GM12878 (cell line): ENCODE data around the gene CATSPERD. TPM values are rescaled to one million over a fixed set of nuclear protein-coding genes. Genes with fewer than 3 reads are reported as not detected.

Experiments used
- ATAC-seq: fragments of 200-7000 bp; cut with Tn5 transposase; 3 replicates; pipeline ENCODE4 v1.9.1; 2020; ENCODE audit warnings: mild to moderate bottlenecking, moderate library complexity
- BruUV-seq: library from RNA; stranded (reverse); fragments of 400-500 nt; replicated peaks from 2 replicates; lab custom pipeline; 2021; lab: Mats Ljungman, UMichigan
- CTCF ChIA-PET: fragments of 300-600 bp; sonication (Branson Sonifier 250); formaldehyde crosslinking; extraction: SDS; loops from one replicate; lab custom pipeline; 2021; ENCODE audit warnings: inconsistent platforms; lab: Yijun Ruan, JAX
- POLR2A ChIA-PET: fragments of 350-600 bp; formaldehyde crosslinking; extraction: SDS; loops from one replicate; lab custom pipeline; 2021; ENCODE audit warnings: inconsistent platforms; lab: Charles Lee
- RAD21 ChIA-PET: fragments of 300-600 bp; sonication (Branson Sonifier 250); formaldehyde crosslinking; loops from one replicate; lab custom pipeline; 2023; ENCODE audit warnings: antibody characterized with exemption; ENCODE audit not compliant: unreplicated experiment; lab: Charles Lee
- SMC1A ChIA-PET: fragments of 300-600 bp; sonication (Branson Sonifier 250); formaldehyde crosslinking; loops from one replicate; lab custom pipeline; 2023; ENCODE audit not compliant: unreplicated experiment, uncharacterized antibody; lab: Charles Lee
- DNase-seq: peaks from one replicate; pipeline ENCODE4 v3.0.0-alpha.2; 2011; ENCODE audit warnings: low read depth, low spot score
- FAIRE-seq: peaks from 3 replicates; lab custom pipeline; 2011; peaks lifted over from hg19 to GRCh38; lab: Jason Lieb, UNC
- H2AFZ ChIP-seq: 2 replicates; pipeline ENCODE4 v1.6.0; 2011; ENCODE audit warnings: low read depth, low read length, control low read depth; ENCODE audit not compliant: control insufficient read depth
- H3K27ac ChIP-seq: 2 replicates; pipeline ENCODE4 v1.5.1; 2011; ENCODE audit warnings: control low read depth; ENCODE audit not compliant: control insufficient read depth, insufficient read depth
- H3K27me3 ChIP-seq, 2 experiments: replicated peaks in 1 of 2; 2 replicates each; pipeline versions ENCODE4 v1.6.0 to v1.6.1; 2011; ENCODE audit warnings: low read length in 1 of 2; ENCODE audit not compliant: control insufficient read depth in 2 of 2, insufficient read depth in 2 of 2
- H3K36me3 ChIP-seq, 2 experiments: 2 replicates each; pipeline ENCODE4 v1.5.1; 2011; ENCODE audit warnings: low read length in 1 of 2; ENCODE audit not compliant: control insufficient read depth in 2 of 2, insufficient read depth in 2 of 2
- H3K4me1 ChIP-seq: 2 replicates; pipeline ENCODE4 v1.6.1; 2011; ENCODE audit warnings: mild to moderate bottlenecking, low read length, moderate library complexity, mixed read lengths; ENCODE audit not compliant: control insufficient read depth, insufficient read depth
- H3K4me2 ChIP-seq: 2 replicates; pipeline ENCODE4 v1.6.0; 2011; ENCODE audit warnings: control low read depth; ENCODE audit not compliant: control insufficient read depth, insufficient read depth
- H3K4me3 ChIP-seq: fragments of 200-600 bp; sonication (generic); 2 replicates; pipeline ENCODE4 v1.5.1; 2016
- H3K79me2 ChIP-seq: 2 replicates; pipeline ENCODE4 v1.6.0; 2011; ENCODE audit warnings: low read length; ENCODE audit not compliant: control insufficient read depth, insufficient read depth
- H3K9ac ChIP-seq: 2 replicates; pipeline ENCODE4 v1.8.0; 2011; ENCODE audit warnings: low read length, control low read depth, mixed read lengths; ENCODE audit not compliant: control insufficient read depth, insufficient read depth
- H3K9me3 ChIP-seq: replicated peaks from 3 replicates; pipeline ENCODE4 v1.5.1; 2011; ENCODE audit warnings: mild to moderate bottlenecking, low read length; ENCODE audit not compliant: control insufficient read depth, insufficient read depth
- H4K20me1 ChIP-seq: 2 replicates; pipeline ENCODE4 v1.6.0; 2011; ENCODE audit not compliant: control insufficient read depth, insufficient read depth
- BACH1 ChIP-seq: fragments of 450-650 bp; IDR thresholded peaks from 2 replicates; pipeline ENCODE4 v1.6.1; 2017; ENCODE audit warnings: mild to moderate bottlenecking, borderline replicate concordance
- CREM ChIP-seq: IDR thresholded peaks from 2 replicates; pipeline ENCODE4 v1.6.1; 2014; ENCODE audit warnings: antibody characterized with exemption, low read depth
- CUX1 ChIP-seq: IDR thresholded peaks from 2 replicates; pipeline ENCODE4 v1.6.1; 2012; ENCODE audit warnings: improper control_type of control experiment, low read depth, low read length; ENCODE audit not compliant: insufficient replicate concordance
- NKRF ChIP-seq: fragments of 450-650 bp; conservative IDR thresholded peaks from 2 replicates; pipeline ENCODE4 v1.6.1; 2017; ENCODE audit warnings: mild to moderate bottlenecking, moderate library complexity
- RB1 ChIP-seq: fragments of 450-650 bp; formaldehyde crosslinking; IDR thresholded peaks from 2 replicates; pipeline ENCODE4 v1.6.1; 2017; ENCODE audit warnings: mild to moderate bottlenecking, borderline replicate concordance
- RFX5 ChIP-seq: IDR thresholded peaks from 2 replicates; pipeline ENCODE4 v1.6.1; 2011; ENCODE audit warnings: low read depth, low read length, improper control_type of control experiment
- SMC3 ChIP-seq: IDR thresholded peaks from 2 replicates; pipeline ENCODE4 v1.6.1; 2011; ENCODE audit warnings: low read length, improper control_type of control experiment, borderline replicate concordance
- SREBF1 ChIP-seq: IDR thresholded peaks from 2 replicates; pipeline ENCODE4 v1.6.1; 2012; ENCODE audit warnings: mild to moderate bottlenecking, low read length
- WGBS: methylation state at CpG from one replicate; pipeline ENCODE4 v1.1.6; 2016; ENCODE audit warnings: low lambda C conversion rate; ENCODE audit not compliant: insufficient replicate concordance, insufficient coverage; ENCODE audit errors: missing lambda C conversion rate; 5-methylcytosine and 5-hydroxymethylcytosine counted together
- in situ Hi-C: fragments of 300-500 bp; cut with MboI; formaldehyde crosslinking; loops from 9 replicates; pipeline ENCODE4 v1.14.3; 2018; ENCODE audit warnings: mixed read lengths
- intact Hi-C: fragments of 100-400 bp; cut with micrococcal nuclease; formaldehyde crosslinking; loops from one replicate; pipeline ENCODE4 v1.14.2; 2022; ENCODE audit not compliant: unreplicated experiment
- polyA plus RNA-seq, 11 experiments: library from polyadenylated mRNA; depleted of rRNA in 4 of 11; unstranded in 6 of 11; stranded (reverse) in 5 of 11; fragments of >200 nt; fragmentation: Nextera tagmentation in 4 of 11; fragmentation: Illumina TruSeq in 1 of 11; extraction: Ambion mirVana in 4 of 11; extraction: Trizol in 1 of 11; gene quantifications; 1 replicate in 1 of 11; 2 replicates in 10 of 11; pipeline versions ENCODE4 v1.2.1 to v1.2.3, GENCODE V29; 2011 to 2016; ENCODE audit warnings: inconsistent platforms in 2 of 11, missing spikeins in 2 of 11, low read depth in 1 of 11
- total RNA-seq, 4 experiments: library from RNA; depleted of rRNA in 3 of 4; stranded (reverse); fragments of >200 nt in 3 of 4; fragmentation: Illumina TruSeq in 1 of 4; extraction: Trizol in 1 of 4; gene quantifications; 2 replicates each; pipeline versions ENCODE4 v1.2.1 to v1.2.3, GENCODE V29; 2013 to 2021
- TF ChIP-seq, protein P1 (sequence below), 3 experiments: IDR thresholded peaks in 2 of 3; conservative IDR thresholded peaks in 1 of 3; 2 replicates each; pipeline ENCODE4 v1.5.1; 2011; ENCODE audit warnings: low read depth in 3 of 3, low read length in 3 of 3, mild to moderate bottlenecking in 3 of 3, control low read depth in 2 of 3, moderate library complexity in 2 of 3, inconsistent platforms in 1 of 3, mixed read lengths in 1 of 3; ENCODE audit not compliant: control insufficient read depth in 2 of 3, insufficient read depth in 1 of 3; ENCODE audit errors: extremely low read depth in 1 of 3

The CATSPERD gene
- total and polyA plus RNA-seq, 10 of the 15 experiments (the other 5 are each of a cell fraction or from before 2014, with no cell fraction given): 0.02 to 0.38 (median 0.11) TPM; not detected in 5

DNA sequence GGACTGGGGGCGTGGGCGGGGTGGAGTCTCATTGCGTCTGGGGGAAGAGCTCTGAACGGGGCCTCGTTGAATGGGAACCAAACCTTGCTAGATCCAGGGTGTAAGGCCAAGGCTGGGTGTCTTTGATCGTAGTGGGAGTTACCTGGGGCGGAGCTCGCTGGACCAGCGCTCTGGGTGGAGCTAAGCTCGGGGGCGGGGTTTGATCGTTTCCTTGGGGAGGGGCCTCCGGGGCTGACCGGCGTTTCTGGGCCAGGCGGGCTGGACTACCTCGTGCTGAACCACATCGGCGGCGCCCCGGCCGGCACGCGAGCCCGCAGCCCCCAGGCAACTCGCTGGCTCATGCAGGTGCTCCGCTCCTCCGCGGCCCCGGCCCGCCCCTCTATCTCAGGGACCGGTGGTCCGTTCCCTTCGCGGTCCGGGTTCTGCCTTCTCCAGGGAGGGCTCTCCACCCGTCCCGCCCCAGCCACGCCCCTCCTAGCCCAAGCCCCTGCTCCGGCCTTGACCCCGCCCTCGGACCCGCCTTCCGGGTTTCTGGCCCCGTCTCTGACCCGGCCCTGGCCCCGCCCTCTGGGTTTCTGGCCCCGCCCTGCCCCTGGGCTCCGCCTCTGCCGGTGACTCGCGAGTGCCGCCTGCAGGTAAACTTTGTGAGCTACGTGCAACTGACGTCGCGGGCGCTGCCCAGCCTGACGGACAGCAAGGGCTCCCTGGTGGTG lies 33.6 kb upstream of the CATSPERD start:
- H3K9me3 ChIP-seq: no peaks in the 10 kb centered on the region; the same call in 2 of the 3 replicates
- peak; percentile 79 for ATAC-seq
- H3K9ac ChIP-seq: peak overlapping the region; percentile 45
- H3K4me1 ChIP-seq: no peaks in the 10 kb centered on the region
- ChIA-PET RAD21 (interaction anchor here (1.0 to 2.1 kb wide), 5 partner anchors 27 to 139 kb away, joined by 3 to 12 read pairs (median 4); partner anchors contain the start of genes CATSPERD, LONP1, SAFB and SAFB2), CTCF (interaction anchor here (0.6 to 2.9 kb wide), 18 partner anchors 10 to 711 kb away, joined by 3 to 21 read pairs (median 4); partner anchors contain the start of genes CATSPERD, LONP1, SAFB and SAFB2), POLR2A (interaction anchor here (0.7 to 2.1 kb wide), 7 partner anchors 22 to 66 kb away, joined by 3 to 11 read pairs (median 4); partner anchors contain the start of genes CATSPERD, LONP1, SAFB and SAFB2), SMC1A (interaction anchor here (1.0 to 1.2 kb wide), 4 partner anchors 10 to 64 kb away, joined by 3 to 5 read pairs (median 4); partner anchors contain the start of genes CATSPERD, SAFB and SAFB2)
- peak; percentile 73 for DNase-seq
- intact Hi-C loops: loop anchor here (5.0 kb wide), 1 partner anchor 65 kb away; the partner anchor contains the start of genes SAFB and SAFB2
- H2AFZ ChIP-seq: peak overlapping the region; percentile 94
- H3K79me2 ChIP-seq: peaks cover 20% of the 10 kb centered on the region
- H3K4me3 ChIP-seq: peak overlapping the region; percentile 54
- no TSS peak for BruUV-seq
- H3K27ac ChIP-seq: peak overlapping the region; percentile 50; the same call in 1 of the 2 replicates
- WGBS: 1% methylated on average over 26 of the region's 59 CpGs
- H3K27me3 ChIP-seq: no peaks in the 10 kb centered on the region
- peak overlapping the region; percentile 63 for H3K4me2 ChIP-seq
- FAIRE-seq: peak; percentile 89
- H4K20me1 ChIP-seq: no peaks in the 10 kb centered on the region; the same call in 1 of the 2 replicates
- in situ Hi-C loops: loop anchor here (10.0 kb wide), 1 partner anchor 1442 kb away; the partner anchor contains the start of gene YJU2
- H3K36me3 ChIP-seq: peaks cover 0 to 4% of the 10 kb centered on the region in 2 experiments; a peak in 2 of 4 replicates
- peak; percentile 38; the same call in 1 of the 2 replicates for TF ChIP-seq SREBF1
- TF ChIP-seq RB1: peak; percentile 31; the same call in 1 of the 2 replicates
- TF ChIP-seq, protein P1, sequence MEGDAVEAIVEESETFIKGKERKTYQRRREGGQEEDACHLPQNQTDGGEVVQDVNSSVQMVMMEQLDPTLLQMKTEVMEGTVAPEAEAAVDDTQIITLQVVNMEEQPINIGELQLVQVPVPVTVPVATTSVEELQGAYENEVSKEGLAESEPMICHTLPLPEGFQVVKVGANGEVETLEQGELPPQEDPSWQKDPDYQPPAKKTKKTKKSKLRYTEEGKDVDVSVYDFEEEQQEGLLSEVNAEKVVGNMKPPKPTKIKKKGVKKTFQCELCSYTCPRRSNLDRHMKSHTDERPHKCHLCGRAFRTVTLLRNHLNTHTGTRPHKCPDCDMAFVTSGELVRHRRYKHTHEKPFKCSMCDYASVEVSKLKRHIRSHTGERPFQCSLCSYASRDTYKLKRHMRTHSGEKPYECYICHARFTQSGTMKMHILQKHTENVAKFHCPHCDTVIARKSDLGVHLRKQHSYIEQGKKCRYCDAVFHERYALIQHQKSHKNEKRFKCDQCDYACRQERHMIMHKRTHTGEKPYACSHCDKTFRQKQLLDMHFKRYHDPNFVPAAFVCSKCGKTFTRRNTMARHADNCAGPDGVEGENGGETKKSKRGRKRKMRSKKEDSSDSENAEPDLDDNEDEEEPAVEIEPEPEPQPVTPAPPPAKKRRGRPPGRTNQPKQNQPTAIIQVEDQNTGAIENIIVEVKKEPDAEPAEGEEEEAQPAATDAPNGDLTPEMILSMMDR (IDR thresholded peaks at IDR 0.05 in 2 of 3, conservative IDR thresholded peaks at IDR 0.05 in 1 of 3; ENCODE audit: control insufficient read depth in 2 of 3, extremely low read depth in 1 of 3, insufficient read depth in 1 of 3, low read depth in 3 of 3, low read length in 3 of 3): peak; percentile 84 to 95 (median 88)
- TF ChIP-seq CREM: peak; percentile 95
- peak; percentile 37 for TF ChIP-seq NKRF
- 0 out of 2 replicates have a peak, but pooled peaks have one; percentile 8 for TF ChIP-seq RFX5
- TF ChIP-seq BACH1: 0 out of 2 replicates have a peak, but pooled peaks have one; percentile 61
- TF ChIP-seq CUX1: no peak
- TF ChIP-seq SMC3: no peak
